CD4-positive, alpha-beta T cell treated with Interleukin-2 at 100 ng/mL for 4 hours (primary cell): ENCODE data around the gene TRERF1.
"Not testable (repeated sequence)": the region's sequence is repeated elsewhere in the genome, so short reads cannot be mapped to it uniquely, and the experiment has no call there.

Experiments
- DNase-seq: peaks from one replicate; pipeline ENCODE4 v3.0.0-alpha.2; 2020; ENCODE audit warnings: low spot score

The TRERF1 gene

DNA sequence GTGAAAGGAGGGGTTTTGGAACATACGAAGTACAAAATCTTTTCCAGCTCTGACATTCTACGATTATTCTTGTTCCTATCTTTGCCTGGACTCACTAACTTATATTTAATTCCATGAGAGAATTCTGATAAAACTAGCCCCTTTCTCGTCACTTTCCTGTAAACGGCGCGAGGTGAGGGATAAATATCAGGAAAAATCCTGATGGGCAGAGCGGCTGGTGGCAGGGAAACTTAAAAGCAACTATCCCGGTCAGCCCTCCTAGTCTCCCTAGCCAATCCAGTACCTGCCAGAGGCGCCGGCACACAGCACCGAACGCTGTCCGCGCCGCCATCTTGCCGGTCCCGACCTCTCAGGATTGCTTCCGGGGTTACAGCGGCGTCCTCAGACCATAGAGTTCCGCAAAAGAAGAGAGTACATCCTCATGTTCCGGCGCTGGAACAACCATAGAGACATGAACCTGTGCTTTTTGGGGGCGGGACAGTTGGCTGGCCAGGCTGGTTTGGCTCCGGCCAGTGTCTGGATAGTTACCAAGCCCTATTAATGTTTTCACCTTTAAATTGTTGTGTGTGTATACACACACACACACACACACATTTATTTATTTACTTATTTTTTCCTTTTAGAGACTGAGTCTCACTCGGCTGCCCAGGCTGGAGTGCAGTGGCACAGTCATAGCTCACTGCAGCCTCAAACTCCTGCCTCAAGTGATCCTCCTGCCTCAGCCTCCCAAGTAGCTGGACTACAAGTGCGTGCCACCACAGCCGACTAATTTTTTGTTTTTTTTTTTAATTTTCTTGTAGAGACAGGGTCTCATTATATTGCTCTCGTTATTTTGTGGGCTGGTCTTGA is 234.0 kb downstream of the TRERF1 start, which contains the start of gene MRPS10:
Gene MRPS10, minus strand, starts transcription at position 343 of the 849 bp plus-strand sequence. Its CDS starts 12 bp downstream, at position 331.
- peak; percentile 93 for DNase-seq

DNA sequence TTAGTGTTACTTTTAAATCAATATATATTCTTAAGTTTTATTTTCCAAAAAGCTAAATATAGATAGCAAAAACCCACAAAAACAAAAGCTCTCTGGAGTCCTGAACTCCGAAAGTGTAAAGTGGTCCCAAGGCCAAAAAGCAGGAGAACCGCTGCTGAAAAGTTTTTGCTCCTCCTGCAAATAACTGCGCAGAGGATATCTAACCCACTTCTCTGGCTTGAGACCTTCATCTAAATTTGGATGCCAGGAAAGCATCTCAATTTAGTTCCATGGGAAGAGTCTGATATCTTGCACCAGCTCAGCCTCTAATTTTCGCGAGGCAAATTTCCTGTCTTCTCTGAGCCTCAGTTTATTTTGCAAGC is 234.6 kb downstream of the TRERF1 start:
- no peak for DNase-seq

DNA sequence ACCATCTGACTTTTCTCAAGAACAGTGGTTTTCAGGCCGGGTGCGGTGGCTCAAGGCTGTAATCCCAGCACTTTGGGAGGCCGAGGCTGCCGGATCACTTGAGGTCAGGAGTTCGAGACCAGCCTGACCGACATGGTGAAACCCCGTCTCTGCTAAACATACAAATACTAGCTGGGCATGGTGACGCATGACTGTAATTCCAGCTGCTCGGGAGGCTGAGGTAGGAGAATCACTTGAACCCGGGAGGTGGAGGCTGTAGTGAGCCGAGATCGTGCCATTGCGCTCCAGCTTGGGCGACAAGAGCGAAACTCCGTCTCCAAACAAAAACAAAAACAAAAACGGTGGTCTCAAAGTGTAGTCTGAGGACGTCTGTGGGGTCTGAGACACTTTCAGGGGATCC is 235.2 kb downstream of the TRERF1 start:
- not testable (repeated sequence) for DNase-seq

DNA sequence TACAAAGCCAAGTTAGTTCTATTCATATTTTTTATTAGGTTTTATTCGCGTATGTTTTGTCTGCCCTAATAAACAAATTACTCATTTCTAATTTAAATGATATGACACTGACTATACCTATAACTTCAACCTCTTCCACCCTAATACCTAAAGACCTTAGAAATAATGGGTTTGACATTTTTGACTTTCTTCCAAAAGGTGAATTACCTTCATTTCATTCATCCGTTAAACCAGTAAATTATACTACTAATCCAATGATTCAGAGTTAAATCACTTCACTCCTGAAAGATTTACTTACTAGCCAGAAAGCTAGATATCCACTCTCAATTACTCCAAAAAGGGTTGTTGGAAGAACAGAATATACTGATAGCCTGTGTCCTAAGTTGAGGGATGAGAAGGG is 239.3 kb downstream of the TRERF1 start:
- no peak for DNase-seq

DNA sequence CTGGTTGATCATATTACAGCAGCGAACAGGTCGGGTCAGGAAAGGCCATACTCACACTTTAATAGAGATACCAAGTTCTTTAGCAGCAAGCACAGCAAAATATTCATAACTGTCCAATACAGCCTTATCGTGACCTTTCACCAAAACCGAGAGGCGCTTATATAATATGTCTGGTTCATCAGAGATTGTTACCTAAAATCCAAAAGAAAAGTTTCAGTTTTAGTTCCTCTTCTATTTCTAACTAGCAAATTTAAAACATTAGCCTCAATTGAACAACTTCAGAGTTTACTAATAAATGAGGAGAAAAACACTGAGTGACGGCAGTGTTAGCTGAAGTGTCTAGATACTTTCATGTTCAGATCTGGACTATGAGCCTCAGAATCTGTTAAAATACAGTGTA is 240.0 kb downstream of the TRERF1 start:
- no peak for DNase-seq

DNA sequence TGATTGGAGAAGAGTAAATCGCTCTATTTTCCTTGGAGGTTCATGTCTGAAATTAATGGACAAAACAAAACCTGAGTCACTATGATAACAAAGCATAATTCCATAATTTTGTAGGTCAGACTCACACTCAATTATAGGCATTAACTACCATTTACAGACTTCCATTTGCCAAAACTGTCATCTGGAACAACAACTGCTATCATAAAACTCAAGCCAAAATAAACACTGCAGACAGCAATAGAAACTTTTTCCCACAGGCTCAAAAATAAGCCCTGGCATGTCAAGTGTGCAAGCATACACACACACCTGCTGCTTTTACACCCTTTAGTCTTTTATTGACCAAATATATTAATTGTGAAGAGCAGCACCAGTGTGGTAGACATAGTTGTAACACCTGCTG is 241.2 kb downstream of the TRERF1 start:
- no peak for DNase-seq

DNA sequence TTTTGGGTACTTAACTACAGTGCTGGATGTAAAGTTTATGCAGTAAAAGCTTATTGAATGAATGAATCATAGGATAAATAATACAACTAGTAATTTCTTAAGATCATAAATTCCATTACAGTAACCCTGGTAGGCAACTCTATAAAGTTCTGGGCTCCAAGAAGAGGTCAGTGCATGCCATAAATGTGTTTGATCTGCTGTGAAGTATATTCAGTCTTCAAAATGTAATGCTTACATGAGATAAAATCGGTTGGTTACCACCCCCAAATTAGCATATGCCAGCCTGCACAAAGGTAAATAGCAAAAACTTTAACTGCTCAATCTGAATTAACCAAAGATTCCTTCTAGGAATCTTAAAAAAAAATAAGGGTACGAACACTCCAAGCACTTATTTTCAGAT is 244.2 kb downstream of the TRERF1 start:
- not testable (repeated sequence) for DNase-seq

DNA sequence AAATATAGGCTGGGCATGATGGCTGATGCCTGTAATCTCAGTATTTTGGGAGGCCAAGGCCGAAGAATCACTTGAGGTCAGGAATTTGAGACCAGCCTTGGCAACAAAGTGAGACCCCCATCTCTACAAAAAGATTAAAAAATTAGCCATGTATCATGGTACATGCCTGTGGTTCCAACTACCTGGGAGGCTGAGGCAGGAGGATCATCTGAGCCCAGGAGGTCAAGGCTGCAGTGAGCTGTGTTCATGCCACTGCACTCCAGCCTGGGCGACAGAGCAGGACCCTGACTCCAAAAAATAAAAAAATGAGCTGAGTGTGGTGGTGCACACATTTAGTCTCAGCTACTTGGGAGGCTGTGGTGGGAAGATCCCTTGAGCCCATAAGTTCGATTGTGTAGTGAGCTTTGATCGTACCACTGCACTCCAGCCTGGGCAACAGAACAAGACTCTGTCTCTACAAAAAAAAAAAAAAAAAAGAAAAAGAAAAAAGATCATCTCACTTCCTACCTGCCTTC is 246.9 kb downstream of the TRERF1 start:
- no peak for DNase-seq

DNA sequence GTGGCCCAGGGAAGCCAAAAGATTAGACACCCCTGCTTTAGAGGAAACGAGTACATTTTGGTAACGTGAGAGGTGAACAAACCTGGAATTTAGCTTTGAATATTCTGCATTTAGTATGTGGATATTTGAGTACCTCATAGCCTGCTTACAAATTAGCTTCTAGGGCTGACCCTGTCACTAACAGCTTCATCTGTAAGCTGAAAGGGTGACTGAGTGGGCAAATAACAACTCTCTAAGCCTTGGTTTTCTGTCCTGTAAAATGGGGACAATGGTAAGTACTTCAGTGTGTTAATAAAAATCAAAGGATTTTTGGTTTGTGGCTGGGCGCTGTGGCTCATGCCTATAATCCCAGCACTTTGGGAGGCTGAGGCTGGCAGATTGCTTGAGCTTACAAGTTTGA is 248.5 kb downstream of the TRERF1 start:
- DNase-seq, result no peak

DNA sequence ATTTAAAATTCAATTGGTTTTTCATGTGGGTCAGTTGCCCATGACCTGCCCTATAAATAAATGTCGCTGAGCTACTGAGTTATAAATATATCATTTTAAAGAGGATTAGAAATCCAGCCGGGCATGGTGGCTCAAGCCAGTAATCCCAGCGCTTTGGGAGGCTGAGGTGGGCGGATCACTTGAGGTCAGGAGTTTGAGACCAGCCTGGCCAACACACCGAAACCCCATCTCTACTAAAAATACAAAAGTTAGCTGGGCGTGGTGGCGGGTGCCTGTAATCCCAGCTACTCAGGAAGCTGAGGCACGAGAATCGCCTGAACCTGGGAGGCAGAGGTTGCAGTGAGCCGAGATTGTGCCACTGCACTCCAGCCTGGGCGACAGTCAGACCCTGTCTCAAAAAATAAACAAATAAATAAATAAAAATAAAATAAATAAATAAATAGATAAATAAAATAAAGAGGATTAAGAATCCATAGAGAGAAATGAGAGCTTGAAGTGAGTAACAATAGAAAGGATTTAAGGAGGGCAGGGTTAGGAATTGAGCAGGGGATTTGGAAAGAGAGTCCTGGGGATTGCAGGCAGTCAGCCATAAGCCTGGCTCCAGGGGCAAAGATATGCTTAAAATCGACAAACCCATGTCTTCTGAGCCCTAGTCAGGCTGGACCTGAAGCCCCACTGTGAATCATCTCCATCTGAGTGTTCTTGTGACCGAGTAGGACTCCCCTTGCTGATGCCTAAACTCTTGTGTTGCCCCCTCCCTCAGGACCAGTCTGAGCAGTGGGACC is 249.4 kb downstream of the TRERF1 start:
- DNase-seq, result not testable (repeated sequence)

DNA sequence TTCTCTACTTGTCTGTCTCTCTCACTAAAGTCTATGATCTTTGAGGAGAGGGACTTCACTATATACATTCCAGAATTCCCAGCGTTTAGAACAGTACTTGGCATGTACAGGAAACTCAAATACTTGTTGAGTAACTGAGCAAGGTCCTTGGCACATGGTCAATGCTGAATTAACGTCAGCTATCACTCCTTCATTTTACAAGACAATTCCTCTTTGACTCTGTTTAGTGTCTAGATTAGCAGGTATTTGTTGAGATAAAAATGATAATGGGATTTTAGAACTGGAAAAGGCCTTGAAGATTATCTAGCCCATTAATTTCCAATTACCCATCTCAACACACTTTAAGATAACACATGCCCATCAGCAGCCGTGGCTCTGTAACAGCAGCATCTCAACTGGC is 250.3 kb downstream of the TRERF1 start:
- no peak for DNase-seq

DNA sequence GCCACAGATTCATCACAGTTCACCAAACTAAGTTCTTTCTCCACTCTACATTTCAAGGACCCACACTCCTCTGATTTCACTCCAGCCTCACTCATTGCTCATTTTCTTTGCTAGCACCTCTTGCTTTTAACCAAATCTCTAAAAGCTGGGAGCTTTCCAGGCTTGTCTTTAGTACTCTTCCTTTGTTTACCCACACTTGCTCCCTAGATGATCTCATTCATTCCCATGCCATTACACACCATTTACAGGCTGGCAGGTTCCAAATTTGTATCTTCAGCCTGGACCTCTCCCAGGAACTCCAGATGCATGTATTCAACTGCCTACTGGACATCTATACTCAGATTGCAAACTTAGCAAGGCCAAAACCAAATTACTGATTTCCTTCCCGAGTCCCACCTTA is 251.7 kb downstream of the TRERF1 start:
- no peak for DNase-seq

DNA sequence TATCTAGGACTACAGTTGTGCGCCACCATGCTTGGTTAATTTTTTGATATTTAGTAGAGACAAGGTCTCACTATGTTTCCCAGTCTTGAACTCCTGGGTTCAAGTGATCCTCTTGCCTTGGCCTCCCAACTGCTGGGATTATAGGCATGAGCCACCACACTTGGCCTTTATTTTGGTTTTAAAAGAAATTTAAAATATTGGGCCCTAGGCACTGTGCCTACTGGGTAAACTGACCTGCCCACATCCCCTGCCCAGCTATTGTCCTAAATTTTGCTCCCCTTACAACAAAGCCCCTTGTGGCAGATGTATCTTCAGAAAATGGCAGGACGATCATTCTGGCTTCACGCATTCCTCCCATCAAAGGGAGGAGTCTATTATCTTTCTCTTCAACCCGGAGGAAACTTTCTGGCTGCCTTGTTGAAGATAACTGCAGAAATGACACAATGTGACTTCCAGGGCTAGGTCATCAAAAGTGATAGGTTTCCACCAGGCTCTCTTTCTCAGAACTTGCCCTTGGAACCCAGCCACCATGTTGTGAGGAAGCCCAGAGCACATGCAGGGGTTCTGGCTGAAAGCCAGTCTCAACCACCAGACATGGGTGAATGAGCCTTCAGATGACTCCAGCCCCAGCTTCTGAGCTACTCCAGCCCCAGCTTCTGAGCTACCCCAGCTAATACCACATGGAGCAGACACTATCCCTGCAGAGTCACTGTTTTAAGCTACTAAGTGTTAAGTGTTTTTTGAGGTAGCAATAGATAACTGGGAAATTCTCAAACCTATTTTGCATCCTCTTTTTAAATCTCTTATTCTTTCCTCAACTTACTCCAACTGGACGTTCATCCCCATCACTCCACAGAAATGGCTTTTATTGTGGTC is 252.4 kb downstream of the TRERF1 start:
- no peak for DNase-seq

DNA sequence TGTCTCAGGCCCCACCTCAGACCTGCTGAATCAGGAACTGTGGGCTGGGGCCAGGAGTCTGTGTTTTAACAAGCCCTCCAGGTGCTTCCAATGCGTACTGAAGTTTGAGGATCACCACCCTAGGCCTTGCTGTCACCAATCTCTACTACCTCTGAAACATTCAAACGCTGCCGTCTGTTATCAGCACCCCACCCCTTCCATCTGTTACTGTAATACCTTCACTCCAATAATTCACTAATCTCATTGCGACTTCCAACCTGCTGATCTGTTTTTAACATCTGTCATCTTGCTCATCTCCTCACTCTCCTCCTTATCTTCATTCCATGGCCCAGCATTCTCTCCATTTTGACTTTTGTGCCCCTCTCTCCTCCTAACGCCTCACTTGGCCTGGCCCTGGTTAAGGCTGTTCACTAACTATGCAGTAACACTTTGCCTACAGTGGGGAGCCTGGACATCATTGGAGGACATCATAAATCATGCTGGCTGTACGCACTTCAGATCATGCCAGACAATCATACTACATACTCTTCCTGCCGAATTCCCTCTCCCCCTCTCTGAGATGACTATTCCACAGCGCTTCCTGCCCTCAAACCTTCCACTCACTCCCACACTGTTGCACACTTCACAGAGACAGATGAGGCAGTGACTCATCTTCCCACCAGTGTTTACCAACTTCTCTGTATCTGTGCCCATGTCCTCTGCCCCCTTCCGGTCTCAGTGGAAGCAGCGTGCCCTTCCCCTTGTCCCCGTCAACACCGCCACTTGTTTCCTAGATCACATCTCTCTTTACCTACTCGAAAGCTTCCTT is 254.0 kb downstream of the TRERF1 start:
- DNase-seq, result peak; percentile 17

DNA sequence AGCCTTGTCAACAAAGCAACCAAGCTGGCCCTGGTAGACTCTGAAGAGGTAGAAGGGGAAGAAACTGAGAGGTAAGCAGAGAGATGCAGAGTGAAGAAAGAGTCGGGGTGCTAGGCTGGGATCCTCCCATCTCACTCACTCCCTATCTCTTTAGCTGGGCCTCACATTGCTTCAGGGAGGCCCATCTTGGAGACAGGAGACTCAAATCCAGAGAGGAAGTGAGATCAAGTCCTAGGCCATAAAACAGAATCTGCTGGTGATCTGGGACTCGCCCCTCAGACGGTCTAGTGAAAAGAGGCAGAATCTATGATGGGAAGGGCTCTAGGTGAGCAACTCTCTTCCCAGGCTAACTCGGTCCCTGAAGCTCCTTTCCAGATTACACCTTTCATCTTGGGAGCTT is 256.3 kb downstream of the TRERF1 start:
- no peak for DNase-seq

DNA sequence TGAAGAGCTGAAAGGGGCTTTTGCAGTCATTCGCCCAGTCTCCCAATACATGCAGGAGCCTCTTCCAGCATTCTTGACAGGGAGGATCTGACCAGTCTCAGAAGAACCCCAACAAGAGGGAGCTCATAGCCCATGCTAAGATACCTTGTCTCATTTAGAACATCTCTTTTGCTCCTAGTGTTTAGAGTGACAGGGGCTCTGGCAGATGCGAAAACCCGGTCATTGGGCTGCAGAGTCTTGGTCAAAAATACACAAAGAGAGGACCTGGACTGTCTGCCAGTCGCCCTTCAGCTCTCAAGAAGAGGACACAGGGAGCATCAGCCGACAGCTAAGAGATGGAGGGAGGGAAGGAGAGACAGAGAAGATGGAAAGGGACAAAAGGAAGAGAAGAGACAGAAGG is 257.7 kb downstream of the TRERF1 start:
- no peak for DNase-seq

DNA sequence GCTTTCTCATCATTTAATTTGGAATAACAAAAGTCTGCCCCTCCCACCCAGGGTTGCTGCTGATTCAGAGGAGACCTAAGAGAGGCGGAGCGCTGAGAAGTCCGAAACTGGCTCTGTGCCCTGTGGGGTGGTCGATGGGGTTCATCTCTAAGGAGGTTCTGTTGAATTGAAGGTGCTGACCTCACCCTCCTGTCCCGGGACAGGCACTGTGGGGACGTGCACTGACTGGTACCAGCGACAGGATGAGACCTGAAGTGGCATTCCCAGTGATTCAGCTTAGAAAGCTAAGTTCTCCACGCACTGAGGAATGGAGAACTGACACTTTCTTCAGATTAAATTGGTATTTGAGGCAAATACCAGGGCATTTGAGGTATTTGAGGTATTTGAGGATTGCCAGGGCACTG is 258.2 kb downstream of the TRERF1 start:
- no peak for DNase-seq

DNA sequence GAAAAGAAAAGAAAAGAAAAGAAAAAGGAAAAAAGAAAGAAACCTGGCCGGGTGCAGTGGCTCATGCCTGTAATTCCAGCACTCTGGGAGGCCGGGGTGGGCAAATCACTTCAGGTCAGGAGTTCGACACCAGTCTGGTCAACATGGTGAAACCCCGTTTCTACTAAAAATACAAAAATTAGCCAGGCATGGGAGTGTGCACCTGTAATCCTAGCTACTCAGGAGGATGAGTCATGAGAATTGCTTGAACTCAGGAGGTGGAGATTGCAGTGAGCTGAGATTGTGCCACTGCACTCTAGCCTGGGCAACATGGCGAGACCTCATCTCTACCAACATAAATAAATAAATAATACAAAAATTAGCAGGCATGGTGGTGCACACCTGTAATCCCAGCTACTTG is 259.3 kb downstream of the TRERF1 start:
- not testable (repeated sequence) for DNase-seq

DNA sequence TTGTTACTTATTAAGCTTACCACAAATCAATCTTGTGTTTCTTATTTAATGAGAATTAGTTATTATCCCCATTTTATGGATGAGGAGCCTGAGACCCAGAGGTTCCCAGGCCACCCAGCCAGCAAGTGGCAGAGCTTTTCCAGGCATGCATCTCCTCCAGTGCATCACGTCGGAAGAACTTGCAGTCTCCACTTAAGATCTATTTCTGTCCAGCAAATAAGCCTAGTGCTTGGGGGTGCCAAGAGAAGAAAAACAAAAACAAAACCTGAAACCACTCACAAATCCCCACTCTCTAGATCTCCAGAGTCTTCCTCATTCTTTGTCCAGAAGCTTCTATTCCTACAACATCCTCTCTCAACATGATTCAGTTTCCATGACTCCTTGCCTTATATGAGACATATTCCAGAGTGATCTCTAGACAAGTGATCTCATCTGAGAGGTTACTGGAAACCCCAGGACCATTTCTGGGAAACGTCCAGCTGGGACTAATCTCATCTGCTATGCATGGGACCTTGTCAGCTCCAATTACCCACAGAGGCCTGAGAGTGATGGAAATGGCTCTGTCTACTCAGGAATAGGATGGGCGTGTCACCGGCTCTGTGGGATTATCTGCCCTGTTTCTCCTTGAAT is 261.1 kb downstream of the TRERF1 start:
- no peak for DNase-seq

DNA sequence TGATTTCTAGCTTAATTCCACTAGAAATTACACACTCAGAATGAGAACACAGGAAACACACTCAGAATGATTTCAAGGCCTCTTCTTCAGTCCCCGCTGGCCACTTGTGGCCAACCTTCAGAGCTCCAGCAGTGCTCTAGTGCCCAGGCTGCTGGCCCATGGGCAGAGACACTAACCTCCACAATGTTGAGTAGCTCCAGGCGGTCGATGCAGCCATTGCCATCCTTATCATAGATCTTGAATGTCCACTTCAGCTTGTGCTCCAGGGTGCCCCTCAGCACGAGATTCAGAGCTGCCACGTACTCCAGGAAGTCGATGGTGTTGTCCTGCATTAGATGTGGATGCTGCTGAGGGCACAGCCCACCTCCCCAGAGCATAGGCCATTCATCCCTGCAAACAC is 263.3 kb downstream of the TRERF1 start:
- DNase-seq, result no peak

DNA sequence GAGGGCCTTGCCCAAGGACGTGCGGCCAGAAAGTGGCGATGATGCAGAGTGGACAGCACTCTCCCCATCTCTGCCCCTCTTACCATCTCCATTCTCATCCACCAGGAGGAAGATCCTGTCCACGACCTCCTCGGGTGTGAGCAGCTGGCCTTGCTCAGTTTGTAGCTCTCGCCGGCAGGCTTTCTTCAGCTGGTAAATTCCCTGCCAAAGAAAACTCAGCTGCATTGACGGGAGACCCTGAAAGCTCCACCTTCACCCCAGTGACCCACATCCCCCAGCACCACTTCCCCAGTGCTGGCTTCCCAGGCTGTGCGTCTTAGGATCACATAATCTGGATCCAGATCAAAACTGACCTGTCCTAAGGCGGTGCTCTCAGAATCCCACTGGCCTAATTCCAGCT is 266.1 kb downstream of the TRERF1 start:
- DNase-seq, result no peak
